ENCODE measurements around the gene ASCL5. TPM values are rescaled to one million over a fixed set of nuclear protein-coding genes. Genes with fewer than 3 reads are reported as not detected.

ASCL5 gene
- total and polyA plus RNA-seq, 2 of the 13 experiments (the other 11 are each of a cell fraction or from before 2014, with no cell fraction given): not detected

DNA sequence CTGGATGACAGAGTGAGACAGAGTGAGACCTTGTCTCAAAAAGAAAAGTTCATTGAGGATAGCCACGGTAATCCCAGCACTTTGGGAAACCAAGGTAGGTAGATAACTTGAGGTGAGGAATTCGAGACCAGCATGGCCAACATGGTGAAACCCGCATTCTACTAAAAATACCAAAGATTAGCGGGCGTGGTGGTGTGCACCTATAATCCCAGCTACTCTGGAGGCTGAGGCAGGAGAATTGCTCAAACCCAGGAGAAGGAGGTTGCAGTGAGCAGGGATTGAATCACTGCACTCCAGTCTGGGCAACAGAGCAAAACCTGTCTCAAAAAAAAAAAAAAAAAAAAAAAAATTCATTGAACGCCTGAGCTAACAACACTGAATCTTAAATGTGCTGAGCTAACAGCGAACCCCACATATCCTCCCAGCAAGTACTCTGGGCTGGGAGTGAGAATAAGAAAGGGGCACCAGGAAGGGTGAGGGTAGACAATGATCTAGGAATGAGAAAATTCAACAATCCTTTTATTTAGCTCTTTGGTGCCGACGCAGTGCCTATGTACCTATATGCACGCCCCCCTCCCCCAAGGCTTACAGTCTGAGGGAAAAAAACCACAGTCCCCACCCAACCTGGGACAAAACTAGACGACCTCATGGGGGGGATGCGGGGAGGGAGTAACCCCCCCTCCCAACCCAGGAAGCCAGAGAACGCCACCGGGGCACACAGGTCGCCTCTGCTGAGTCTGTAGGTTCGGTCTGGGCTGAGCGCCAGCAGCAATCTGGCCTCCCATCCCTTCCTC lies 13.3 kb downstream of the ASCL5 start:
- Histone ChIP-seq H3K4me1 (ENCODE audit: insufficient read depth, low read length) (no peaks in the 10 kb centered on the region), H3K9me3 (ENCODE audit: low read length) (no peaks in the 10 kb centered on the region), H3K4me2 (ENCODE audit: low read depth, low read length) (peak overlapping the region; percentile 94), H3K27ac (ENCODE audit: extremely low read length, insufficient read depth, low read length) (no peak overlapping the region), H2AFZ (ENCODE audit: low read length) (no peak overlapping the region), H3K36me3 (replicated peaks in 1 of 2; ENCODE audit: control insufficient read depth in 1 of 2, insufficient read depth in 2 of 2, low read length in 2 of 2) (no peaks in the 10 kb centered on the region), H3K9ac (ENCODE audit: insufficient read depth, low read depth, low read length) (no peak overlapping the region), H4K20me1 (ENCODE audit: insufficient read depth, low read length) (no peaks in the 10 kb centered on the region), H3K27me3 (ENCODE audit: control insufficient read depth in 1 of 2, insufficient read depth in 2 of 2, low read length in 2 of 2) (peaks cover 0 to 16% of the 10 kb centered on the region in 2 experiments; a peak in 3 of 5 replicates), H3K4me3 (replicated peaks in 1 of 3; ENCODE audit: insufficient read depth in 1 of 3, low read depth in 2 of 3, low read length in 3 of 3) (peak overlapping the region in 1 of 3 experiments; percentile 74; a peak in 2 of 6 replicates), H3K79me2 (ENCODE audit: insufficient read depth, low read length) (no peaks in the 10 kb centered on the region)
- intact Hi-C loops (cut with micrococcal nuclease; ENCODE audit: unreplicated experiment) (loop anchor here (1.0 to 10.0 kb wide), 5 partner anchors 27 to 556 kb away; partner anchors contain the start of gene INAVA), in situ Hi-C loops (cut with HindIII; ENCODE audit: extremely low pct_ligation_motif_present, low pct_unique_long_range_greater_than_20kb) (loop anchor here (10.0 kb wide), 1 partner anchor 139 kb away; no protein-coding TSS in a partner anchor)
- POLR2A ChIA-PET: no interaction called here
- ATAC-seq (no peak), DNase-seq (ENCODE audit: low spot score) (no peak), FAIRE-seq (no peak)
- CTCF ChIA-PET (ENCODE audit: low intra/inter-chr PET ratio, low total read pairs): interaction anchor here (1.8 kb wide), 1 partner anchor 28 kb away, joined by 24 read pairs; no protein-coding TSS in a partner anchor
- WGBS (ENCODE audit: low lambda C conversion rate): 45% methylated on average over 12 of the region's 17 CpGs
- TF ChIP-seq MTF2 (CRISPR knock-in tag; IDR thresholded peaks at IDR 0.05; ENCODE audit: borderline replicate concordance): 0 out of 2 replicates have a peak, but pooled peaks have one; percentile 61
- peak; percentile 12 for TF ChIP-seq AGO1 (IDR thresholded peaks at IDR 0.05; ENCODE audit: low read depth, low read length, poor library complexity, severe bottlenecking)
- TF ChIP-seq SMAD3 (CRISPR knock-in tag; IDR thresholded peaks at IDR 0.05): no peak
- TF ChIP-seq GFI1 (CRISPR knock-in tag; IDR thresholded peaks at IDR 0.05; ENCODE audit: borderline replicate concordance): no peak
- no TSS peak for BruUV-seq (replicated peaks)

DNA sequence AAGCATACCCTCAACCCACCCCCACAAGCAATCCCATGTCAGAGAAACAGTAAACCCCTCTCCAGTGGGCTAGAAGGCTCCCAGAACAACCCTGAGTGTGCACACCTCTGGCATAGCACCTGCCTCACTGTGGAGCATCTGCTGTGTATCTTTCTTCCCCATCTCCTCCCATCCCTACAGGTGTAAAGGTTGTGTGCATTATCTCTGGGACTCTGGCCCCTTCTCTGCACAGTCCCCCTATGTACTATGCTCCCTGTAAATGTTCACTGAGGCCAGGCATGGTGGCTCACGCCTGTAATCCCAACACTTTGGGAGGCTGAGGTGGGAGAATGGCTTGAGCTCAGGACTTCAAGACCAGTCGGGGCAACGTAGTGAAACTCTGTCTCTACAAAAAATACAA lies 14.1 kb downstream of the ASCL5 start:
- CTCF ChIA-PET (ENCODE audit: low intra/inter-chr PET ratio, low total read pairs): interaction anchor here (1.8 kb wide), 1 partner anchor 27 kb away, joined by 24 read pairs; no protein-coding TSS in a partner anchor
- Histone ChIP-seq H3K79me2 (ENCODE audit: insufficient read depth, low read length) (no peaks in the 10 kb centered on the region), H3K4me3 (replicated peaks in 1 of 3; ENCODE audit: insufficient read depth in 1 of 3, low read depth in 2 of 3, low read length in 3 of 3) (no peak overlapping the region), H3K27me3 (ENCODE audit: control insufficient read depth in 1 of 2, insufficient read depth in 2 of 2, low read length in 2 of 2) (peaks cover 0 to 18% of the 10 kb centered on the region in 2 experiments; a peak in 3 of 5 replicates), H3K36me3 (replicated peaks in 1 of 2; ENCODE audit: control insufficient read depth in 1 of 2, insufficient read depth in 2 of 2, low read length in 2 of 2) (no peaks in the 10 kb centered on the region), H3K4me1 (ENCODE audit: insufficient read depth, low read length) (no peaks in the 10 kb centered on the region), H3K4me2 (ENCODE audit: low read depth, low read length) (no peak overlapping the region), H3K9ac (ENCODE audit: insufficient read depth, low read depth, low read length) (no peak overlapping the region), H3K9me3 (ENCODE audit: low read length) (no peaks in the 10 kb centered on the region), H4K20me1 (ENCODE audit: insufficient read depth, low read length) (no peaks in the 10 kb centered on the region), H3K27ac (ENCODE audit: extremely low read length, insufficient read depth, low read length) (no peak overlapping the region), H2AFZ (ENCODE audit: low read length) (no peak overlapping the region)
- intact Hi-C loops (cut with micrococcal nuclease; ENCODE audit: unreplicated experiment): loop anchor here (5.0 to 10.0 kb wide), 2 partner anchors 218 to 556 kb away; partner anchors contain the start of gene INAVA
- FAIRE-seq: no peak
- no peak for ATAC-seq
- POLR2A ChIA-PET: no interaction called here
- WGBS (ENCODE audit: low lambda C conversion rate): 18% methylated on average over 3 of the region's 3 CpGs
- DNase-seq (ENCODE audit: low spot score): no peak
- in situ Hi-C loops (cut with HindIII; ENCODE audit: extremely low pct_ligation_motif_present, low pct_unique_long_range_greater_than_20kb): loop anchor here (10.0 kb wide), 1 partner anchor 138 kb away; no protein-coding TSS in a partner anchor
- BruUV-seq (replicated peaks): no TSS peak
- TF ChIP-seq ZFP1 (CRISPR knock-in tag; IDR thresholded peaks at IDR 0.05) (no peak), ZNF224 (CRISPR knock-in tag; IDR thresholded peaks at IDR 0.05) (no peak), ZBTB21 (CRISPR knock-in tag; IDR thresholded peaks at IDR 0.05) (no peak), PCBP2 (optimal IDR thresholded peaks at IDR 0.05; ENCODE audit: low read depth, low read length, poor library complexity, severe bottlenecking) (no peak), FOXK2 (IDR thresholded peaks at IDR 0.05) (no peak), MYNN (CRISPR knock-in tag; IDR thresholded peaks at IDR 0.05; ENCODE audit: low read depth) (no peak), ZNF143 (CRISPR knock-in tag; IDR thresholded peaks at IDR 0.05) (no peak), RFX1 (IDR thresholded peaks at IDR 0.05) (no peak), ZNF780A (CRISPR knock-in tag; IDR thresholded peaks at IDR 0.05) (no peak), ZSCAN22 (CRISPR knock-in tag; IDR thresholded peaks at IDR 0.05) (no peak), NAIF1 (CRISPR knock-in tag; IDR thresholded peaks at IDR 0.05; ENCODE audit: borderline replicate concordance) (no peak)
- TF ChIP-seq, protein P1, sequence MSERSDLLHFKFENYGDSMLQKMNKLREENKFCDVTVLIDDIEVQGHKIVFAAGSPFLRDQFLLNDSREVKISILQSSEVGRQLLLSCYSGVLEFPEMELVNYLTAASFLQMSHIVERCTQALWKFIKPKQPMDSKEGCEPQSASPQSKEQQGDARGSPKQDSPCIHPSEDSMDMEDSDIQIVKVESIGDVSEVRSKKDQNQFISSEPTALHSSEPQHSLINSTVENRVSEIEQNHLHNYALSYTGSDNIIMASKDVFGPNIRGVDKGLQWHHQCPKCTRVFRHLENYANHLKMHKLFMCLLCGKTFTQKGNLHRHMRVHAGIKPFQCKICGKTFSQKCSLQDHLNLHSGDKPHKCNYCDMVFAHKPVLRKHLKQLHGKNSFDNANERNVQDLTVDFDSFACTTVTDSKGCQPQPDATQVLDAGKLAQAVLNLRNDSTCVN (CRISPR knock-in tag; IDR thresholded peaks at IDR 0.05; ENCODE audit: borderline replicate concordance): no peak
